HG03469 (cell line): ENCODE results near the gene LSM14A.
"Not testable (repeated sequence)": the region's sequence is repeated elsewhere in the genome, so short reads cannot be mapped to it uniquely, and the experiment has no call there.

Experiments
- ATAC-seq: cut with Tn5 transposase; IDR thresholded peaks from one replicate; pipeline ENCODE4 v1.9.1; 2021; ENCODE audit warnings: mild to moderate bottlenecking, moderate library complexity, moderate number of reproducible peaks; ENCODE audit not compliant: unreplicated experiment

The LSM14A gene

DNA sequence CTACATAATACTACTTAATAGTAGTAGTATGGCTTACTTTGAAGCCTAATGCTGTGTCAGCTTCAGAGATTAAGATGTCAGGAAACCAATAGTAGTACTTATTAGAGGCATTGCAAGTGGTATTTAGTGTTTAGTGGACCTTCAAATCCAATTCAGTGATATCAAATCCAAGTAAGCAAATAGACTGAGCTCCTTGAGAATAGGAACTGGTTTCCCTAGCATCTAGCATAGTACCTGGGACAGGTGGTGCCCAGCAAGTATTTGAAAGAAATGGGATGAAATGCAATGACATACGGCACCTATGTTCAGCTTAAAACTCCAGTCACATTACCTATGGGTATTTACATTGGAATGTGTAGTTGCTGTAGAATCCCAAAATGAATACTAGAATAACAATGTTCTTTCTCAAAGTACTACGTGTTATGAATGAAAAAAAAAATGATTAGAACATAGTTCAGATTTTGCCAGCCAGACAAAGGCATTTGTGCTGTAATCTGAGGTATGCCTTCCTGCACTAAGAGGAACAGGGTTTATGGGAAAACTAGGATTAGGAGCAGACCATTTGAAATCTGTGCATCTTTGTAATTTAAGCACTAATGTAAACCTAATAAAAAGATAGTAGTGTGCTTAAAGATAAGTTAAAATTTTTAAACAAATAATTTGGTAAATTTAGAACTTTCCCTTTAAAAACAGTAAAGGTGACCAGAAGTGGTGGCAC, 17.1 kb downstream of the LSM14A start:
- ATAC-seq = no peak

DNA sequence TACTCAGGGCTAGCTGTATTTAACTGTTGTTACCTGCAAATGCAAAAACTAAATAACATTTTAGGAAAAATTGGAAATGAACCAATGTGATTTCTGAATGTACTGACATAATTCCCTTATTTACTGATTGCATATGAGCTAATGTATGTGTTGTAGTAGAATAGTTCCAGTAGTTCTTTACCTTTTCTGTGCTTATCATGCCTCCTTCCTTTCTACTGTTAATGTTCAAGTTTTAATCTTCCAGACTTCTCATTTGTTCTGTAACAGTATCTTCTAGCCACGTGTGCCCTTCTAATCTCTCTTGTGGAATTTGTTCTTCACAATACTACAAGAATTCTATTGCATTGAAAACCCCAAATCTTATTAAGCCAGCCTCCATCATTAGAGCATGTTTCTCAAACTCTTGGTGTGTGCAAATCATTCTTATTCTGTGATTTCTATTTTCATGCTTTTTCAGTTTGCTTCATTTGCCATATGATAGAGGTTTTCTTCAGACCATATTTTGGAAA, 17.7 kb downstream of the LSM14A start:
- ATAC-seq = no peak

- ATAC-seq = no peak
These were observed 19.2 kb downstream of the LSM14A start for GRCh38 chr19:34191355-34191962.

DNA sequence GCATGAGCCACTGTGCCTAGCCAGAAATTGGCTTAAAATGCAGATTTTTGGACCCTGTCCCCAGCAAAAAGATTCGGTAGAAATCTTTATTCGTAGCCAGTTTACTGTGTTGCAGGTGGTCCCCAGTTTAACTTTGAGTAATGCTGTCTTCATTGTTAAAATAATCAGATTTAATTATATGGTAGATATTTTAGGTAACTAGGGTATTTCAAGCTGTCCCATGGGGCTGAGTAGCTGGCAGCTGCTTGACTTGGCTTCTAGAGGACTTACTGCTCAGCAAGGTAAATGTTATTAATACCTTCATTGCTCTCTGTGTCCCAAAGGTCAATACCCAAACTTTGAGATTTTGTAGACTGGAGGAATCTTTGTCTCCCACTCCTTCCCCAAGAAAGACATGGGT, 21.1 kb downstream of the LSM14A start:
- ATAC-seq = no peak

- ATAC-seq = no peak
These were observed 21.6 kb downstream of the LSM14A start for GRCh38 chr19:34193876-34194275.

- ATAC-seq = no peak
These were observed 28.8 kb downstream of the LSM14A start for GRCh38 chr19:34201133-34201532.

DNA sequence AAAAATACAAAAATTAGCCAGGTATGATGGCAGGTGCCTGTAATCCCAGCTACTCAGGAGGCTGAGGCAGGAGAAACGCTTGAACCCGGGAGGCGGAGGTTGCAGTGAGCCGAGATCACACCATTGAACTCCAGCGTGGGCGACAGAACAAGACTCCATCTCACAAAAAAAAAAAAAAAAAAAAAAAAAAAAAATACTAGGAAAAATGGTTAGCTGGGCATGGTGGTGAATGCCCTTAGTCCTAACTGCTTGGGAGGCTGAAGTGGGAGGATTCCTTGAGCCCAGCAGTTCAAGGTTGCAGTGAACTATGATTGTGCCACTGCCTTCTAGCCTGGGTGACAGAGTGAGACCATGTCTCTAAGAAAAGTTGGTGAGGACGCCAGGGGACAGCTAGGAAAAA, 33.0 kb downstream of the LSM14A start:
- ATAC-seq = not testable (repeated sequence)

DNA sequence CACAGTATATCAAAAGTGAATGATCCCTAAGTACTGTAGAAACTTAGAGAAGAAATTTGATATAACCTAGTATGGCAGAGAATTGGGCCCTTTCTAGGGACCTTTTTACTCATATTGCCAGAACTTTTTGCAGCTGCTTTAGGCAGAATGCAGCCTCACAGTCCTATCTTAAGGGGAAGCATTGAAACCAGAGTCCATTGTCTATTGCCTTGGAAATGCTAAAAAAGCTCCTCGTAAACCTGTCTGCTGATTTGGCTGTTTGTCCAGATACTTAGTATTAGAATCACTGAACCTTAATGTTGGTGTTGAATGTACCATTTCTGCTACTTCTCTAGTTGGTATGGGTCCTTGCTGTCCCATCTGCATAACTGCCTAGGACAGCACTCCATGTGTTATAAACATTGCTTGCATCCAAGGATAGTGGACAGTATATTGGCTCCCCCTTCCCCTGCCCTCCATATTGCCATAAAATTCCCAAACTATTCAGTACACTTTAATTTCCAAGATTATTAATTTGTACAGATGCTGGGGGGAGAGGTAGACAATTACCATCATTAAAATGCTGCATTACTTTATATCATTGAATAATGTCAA, 36.1 kb downstream of the LSM14A start:
- no peak for ATAC-seq

DNA sequence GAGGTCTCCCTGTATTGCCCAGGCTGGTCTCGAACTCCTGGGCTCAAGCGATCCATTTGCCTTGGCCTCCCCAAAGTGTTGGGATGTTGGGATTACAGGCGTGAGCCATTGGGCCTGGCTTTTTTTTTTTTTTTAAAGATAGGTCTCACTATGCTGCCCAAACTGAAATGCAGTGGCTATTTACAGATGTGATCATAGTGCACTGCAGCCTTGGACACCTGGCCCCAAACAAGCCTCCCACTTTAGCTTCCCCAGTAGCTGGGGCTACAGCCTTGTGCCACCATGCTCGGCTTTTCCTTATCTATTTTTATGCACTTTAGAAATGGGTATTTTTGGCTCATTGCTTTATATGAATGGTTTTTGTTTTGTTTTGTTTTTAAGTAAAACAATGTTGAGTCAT, 37.4 kb downstream of the LSM14A start:
- no peak for ATAC-seq

DNA sequence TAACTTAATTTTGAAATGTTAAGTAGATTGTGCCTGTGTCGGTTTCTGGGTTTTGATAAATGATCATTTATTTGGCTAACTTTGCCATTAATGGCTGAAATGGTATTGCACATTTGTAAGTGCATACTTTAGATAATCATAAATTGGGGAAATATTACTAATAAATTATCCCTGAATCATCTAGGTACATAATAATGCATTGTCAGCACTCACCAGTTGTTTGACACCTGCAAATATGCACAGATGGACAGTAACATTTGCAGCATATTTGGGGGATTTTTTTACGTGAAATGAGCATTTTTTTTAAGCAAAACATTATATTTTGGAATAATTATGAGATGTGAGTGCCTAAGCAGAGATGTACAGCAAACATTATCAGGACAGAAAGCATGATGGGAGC, 41.0 kb downstream of the LSM14A start:
- ATAC-seq = no peak

GRCh38 chr19:34214040-34214439, 41.7 kb downstream of the LSM14A start:
- ATAC-seq = no peak

- ATAC-seq = no peak
These were observed 42.8 kb downstream of the LSM14A start for GRCh38 chr19:34215006-34215665.

GRCh38 chr19:34215666-34216038, 43.3 kb downstream of the LSM14A start:
- no peak for ATAC-seq

- not testable (repeated sequence) for ATAC-seq
These were observed 44.5 kb downstream of the LSM14A start for GRCh38 chr19:34216745-34217219.

GRCh38 chr19:34217952-34218817, 45.9 kb downstream of the LSM14A start:
- peak; percentile 56 for ATAC-seq

GRCh38 chr19:34218818-34219164, 46.5 kb downstream of the LSM14A start:
- no peak for ATAC-seq

DNA sequence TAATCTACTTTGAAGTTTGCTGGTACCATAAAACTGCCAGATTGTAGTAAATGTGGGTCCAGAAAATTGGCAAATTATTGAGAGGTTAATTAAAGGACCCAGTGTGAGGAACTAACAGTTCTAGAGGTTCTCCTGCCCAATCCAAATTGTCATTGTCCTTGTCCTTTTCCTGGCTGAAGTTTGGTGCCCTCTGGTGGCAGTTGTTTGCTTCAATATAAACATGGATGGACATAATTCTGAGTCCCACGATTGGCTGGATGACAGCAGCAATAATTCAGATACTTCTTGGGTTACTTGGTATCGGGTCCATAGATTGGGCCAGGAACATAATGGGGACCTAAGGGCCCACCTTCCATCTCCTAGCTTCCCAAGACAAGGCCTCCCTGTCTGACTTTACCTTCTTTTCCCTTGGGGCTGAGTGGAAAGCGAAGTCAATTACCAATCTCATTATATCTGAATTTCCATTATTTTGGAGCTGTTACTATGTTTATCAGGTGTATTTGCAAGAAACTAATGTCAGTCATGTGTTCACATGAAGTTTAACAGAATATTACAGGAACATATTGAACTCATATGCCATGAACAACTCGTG, 48.3 kb downstream of the LSM14A start:
- no peak for ATAC-seq

GRCh38 chr19:34222386-34222785, 50.1 kb downstream of the LSM14A start:
- ATAC-seq = no peak

DNA sequence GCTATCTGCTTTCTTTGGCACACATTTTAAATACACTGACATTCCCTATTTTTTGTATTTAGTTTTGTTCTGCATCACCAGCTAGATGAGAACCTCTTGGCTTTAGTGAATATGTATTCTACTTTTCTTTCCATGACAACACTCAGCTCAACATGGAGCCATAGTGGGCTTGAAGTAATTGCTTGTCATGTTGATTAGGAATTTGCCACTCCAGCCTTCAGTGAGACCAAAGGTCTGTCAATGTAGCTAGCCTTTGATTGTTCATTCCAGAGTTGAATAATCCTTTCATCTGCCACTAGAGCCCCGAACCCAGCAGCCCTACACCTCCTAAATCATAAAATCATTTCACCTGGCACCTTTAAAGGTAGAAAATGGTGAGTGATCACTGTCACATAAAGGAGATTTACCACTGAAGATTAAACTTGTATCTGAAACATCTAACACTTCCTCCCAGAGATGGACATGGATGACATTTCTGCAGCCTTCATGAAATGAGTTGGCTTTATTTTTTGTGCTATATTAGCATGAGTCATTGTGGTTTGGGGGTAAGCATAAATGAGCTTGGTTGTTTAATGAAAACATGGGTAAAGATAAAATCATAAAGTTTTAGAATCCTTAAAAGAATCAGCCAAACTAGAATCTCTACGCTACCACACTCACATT, 52.8 kb downstream of the LSM14A start:
- ATAC-seq = no peak

- ATAC-seq = no peak
These were observed 53.3 kb downstream of the LSM14A start for GRCh38 chr19:34225659-34226015.
